Measurements from ENCODE around the gene FRMD4A. TPM values are rescaled to one million over a fixed set of nuclear protein-coding genes. Genes with fewer than 3 reads are reported as not detected.

Gene FRMD4A
- total RNA-seq, 2 donors from 2014 or later, result 22.3 to 22.4 TPM

DNA sequence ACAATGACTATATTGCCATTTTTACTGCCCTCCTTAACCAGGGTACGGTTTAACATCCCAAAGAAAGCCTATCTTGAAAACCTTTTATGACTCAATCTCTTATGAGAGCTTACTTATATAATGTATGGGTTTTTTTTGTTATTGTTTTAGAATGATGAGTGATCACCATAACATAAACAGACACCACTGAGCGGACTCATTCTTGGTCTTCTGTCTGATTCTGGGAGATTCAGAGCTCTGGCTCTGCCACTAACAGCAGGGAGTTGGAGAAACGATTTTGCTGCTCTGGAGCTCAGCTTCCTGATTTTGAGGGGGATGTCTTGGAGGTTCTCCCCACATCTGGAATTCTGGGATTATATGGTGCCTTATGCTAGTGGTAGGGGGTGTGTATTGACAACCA, 244.1 kb downstream of the FRMD4A start:
- H3K27ac Mint-ChIP-seq, result no peak overlapping the region
- Histone ChIP-seq H3K27me3 (ENCODE audit: control insufficient read depth, insufficient read depth, low read length, poor library complexity, severe bottlenecking) (no peaks in the 10 kb centered on the region), H3K9ac (ENCODE audit: extremely low read depth, low read length, poor library complexity, severe bottlenecking) (no peak overlapping the region), H3K27ac (ENCODE audit: low read depth, low read length) (no peak overlapping the region), H3K36me3 (ENCODE audit: control insufficient read depth, insufficient read depth, low read length) (no peaks in the 10 kb centered on the region), H3K9me3 (ENCODE audit: control insufficient read depth, low read length) (no peaks in the 10 kb centered on the region), H3K4me3 (ENCODE audit: low read length) (no peak overlapping the region), H3K4me1 (ENCODE audit: control insufficient read depth, insufficient read depth, low read length) (no peaks in the 10 kb centered on the region)
- H3K9me3 Mint-ChIP-seq, result no peaks in the 10 kb centered on the region
- no peaks in the 10 kb centered on the region for H3K36me3 Mint-ChIP-seq (ENCODE audit: low read depth)
- H3K4me1 Mint-ChIP-seq, result peaks cover 10% of the 10 kb centered on the region
- no peak for TF ChIP-seq CTCF (conservative IDR thresholded peaks at IDR 0.05)
- no peak overlapping the region for H3K4me3 Mint-ChIP-seq
- 95% methylated on average over 3 of the region's 3 CpGs; no CpG with 5 or more reads in 1 of the 2 experiments for WGBS, 2 experiments (ENCODE audit: insufficient coverage in 1 of 2, insufficient read length in 1 of 2)
- H3K27me3 Mint-ChIP-seq (ENCODE audit: insufficient read depth), result no peaks in the 10 kb centered on the region
- no peak for DNase-seq

- 94 to 98% methylated on average over 4 to 7 of the region's 7 CpGs for WGBS, 2 experiments (ENCODE audit: insufficient coverage in 1 of 2, insufficient read length in 1 of 2)
- Mint-ChIP-seq H3K4me1 (peaks cover 10% of the 10 kb centered on the region), H3K9me3 (peaks cover 2% of the 10 kb centered on the region), H3K36me3 (ENCODE audit: low read depth) (no peaks in the 10 kb centered on the region), H3K27ac (no peak overlapping the region), H3K4me3 (no peak overlapping the region), H3K27me3 (ENCODE audit: insufficient read depth) (no peaks in the 10 kb centered on the region)
- DNase-seq, result no peak
- H3K4me1 ChIP-seq (ENCODE audit: control insufficient read depth, insufficient read depth, low read length), result no peaks in the 10 kb centered on the region
- H3K9me3 ChIP-seq (ENCODE audit: control insufficient read depth, low read length), result no peaks in the 10 kb centered on the region
- no peak overlapping the region for H3K27ac ChIP-seq (ENCODE audit: low read depth, low read length)
- no peaks in the 10 kb centered on the region for H3K27me3 ChIP-seq (ENCODE audit: control insufficient read depth, insufficient read depth, low read length, poor library complexity, severe bottlenecking)
- no peak for TF ChIP-seq CTCF (conservative IDR thresholded peaks at IDR 0.05)
- no peaks in the 10 kb centered on the region for H3K36me3 ChIP-seq (ENCODE audit: control insufficient read depth, insufficient read depth, low read length)
- no peak overlapping the region for H3K4me3 ChIP-seq (ENCODE audit: low read length)
- no peak overlapping the region for H3K9ac ChIP-seq (ENCODE audit: extremely low read depth, low read length, poor library complexity, severe bottlenecking)
Measured at GRCh38 chr10:14084875-14085274, 245.8 kb downstream of the FRMD4A start.

DNA sequence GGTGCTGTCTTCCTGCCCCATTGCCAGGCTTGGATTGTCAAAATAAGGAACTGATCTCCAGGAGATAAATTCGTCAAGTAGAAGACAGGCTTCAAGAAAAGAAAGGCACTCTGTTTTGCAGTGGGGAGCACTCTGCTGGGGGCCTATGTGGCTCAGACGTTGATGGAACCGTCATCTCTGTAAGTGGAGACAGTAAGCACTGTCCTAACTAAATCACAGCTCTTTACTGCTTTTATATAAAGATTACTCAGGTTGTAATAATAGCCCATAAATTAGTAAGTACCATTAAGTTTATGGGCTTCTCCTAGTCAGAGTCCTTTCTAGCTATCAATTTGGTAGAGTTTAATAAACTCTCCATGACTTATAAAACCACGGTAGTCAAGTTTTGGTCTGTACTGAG, 249.9 kb downstream of the FRMD4A start:
- Mint-ChIP-seq H3K36me3 (ENCODE audit: low read depth) (no peaks in the 10 kb centered on the region), H3K27ac (no peak overlapping the region), H3K4me1 (no peaks in the 10 kb centered on the region), H3K27me3 (ENCODE audit: insufficient read depth) (peaks cover 6% of the 10 kb centered on the region), H3K4me3 (no peak overlapping the region), H3K9me3 (peaks cover 14% of the 10 kb centered on the region)
- Histone ChIP-seq H3K27ac (ENCODE audit: low read depth, low read length) (no peak overlapping the region), H3K9me3 (ENCODE audit: control insufficient read depth, low read length) (no peaks in the 10 kb centered on the region), H3K36me3 (ENCODE audit: control insufficient read depth, insufficient read depth, low read length) (no peaks in the 10 kb centered on the region), H3K4me1 (ENCODE audit: control insufficient read depth, insufficient read depth, low read length) (no peaks in the 10 kb centered on the region), H3K9ac (ENCODE audit: extremely low read depth, low read length, poor library complexity, severe bottlenecking) (no peak overlapping the region), H3K4me3 (ENCODE audit: low read length) (no peak overlapping the region), H3K27me3 (ENCODE audit: control insufficient read depth, insufficient read depth, low read length, poor library complexity, severe bottlenecking) (no peaks in the 10 kb centered on the region)
- 86 to 94% methylated on average over 2 to 4 of the region's 4 CpGs for WGBS, 2 experiments (ENCODE audit: insufficient coverage in 1 of 2, insufficient read length in 1 of 2)
- no peak for DNase-seq
- no peak for TF ChIP-seq CTCF (conservative IDR thresholded peaks at IDR 0.05)

Data from endodermal cell (in vitro differentiated cells).